ENCODE data around the gene STON1. TPM values are rescaled to one million over a fixed set of nuclear protein-coding genes. Genes with fewer than 3 reads are reported as not detected.

Gene STON1
- total RNA-seq, 1 donor from 2014 or later = 15.7 TPM

- H3K9me3 Mint-ChIP-seq = peaks cover 5% of the 10 kb centered on the region
- peaks cover 28% of the 10 kb centered on the region for H3K4me1 Mint-ChIP-seq (ENCODE audit: unreplicated experiment)
- no peak overlapping the region for H3K4me3 Mint-ChIP-seq
- no peak for TF ChIP-seq CTCF (conservative IDR thresholded peaks at IDR 0.05)
- H3K27me3 Mint-ChIP-seq = peaks cover 10% of the 10 kb centered on the region
- H3K36me3 Mint-ChIP-seq = peaks cover 13% of the 10 kb centered on the region
- H3K27ac Mint-ChIP-seq = no peak overlapping the region
- no peak for DNase-seq (ENCODE audit: extremely low spot score, unreplicated experiment)
Measured at GRCh38 chr2:48587560-48587959, 57.6 kb downstream of the STON1 start.

- DNase-seq (ENCODE audit: extremely low spot score, unreplicated experiment) = no peak
- peaks cover 10% of the 10 kb centered on the region for H3K27me3 Mint-ChIP-seq
- no peak overlapping the region for H3K4me3 Mint-ChIP-seq
- H3K27ac Mint-ChIP-seq = no peak overlapping the region
- H3K4me1 Mint-ChIP-seq (ENCODE audit: unreplicated experiment) = peaks cover 28% of the 10 kb centered on the region
- peaks cover 13% of the 10 kb centered on the region for H3K36me3 Mint-ChIP-seq
- H3K9me3 Mint-ChIP-seq = peaks cover 5% of the 10 kb centered on the region
- no peak for TF ChIP-seq CTCF (conservative IDR thresholded peaks at IDR 0.05)
Measured at GRCh38 chr2:48587961-48588360, 58.0 kb downstream of the STON1 start.

GRCh38 chr2:48588745-48589144 lies 58.8 kb downstream of the STON1 start:
- peaks cover 5% of the 10 kb centered on the region for H3K9me3 Mint-ChIP-seq
- DNase-seq (ENCODE audit: extremely low spot score, unreplicated experiment) = no peak
- H3K27me3 Mint-ChIP-seq = peaks cover 10% of the 10 kb centered on the region
- peak overlapping the region; percentile 35 for H3K4me3 Mint-ChIP-seq
- no peak for TF ChIP-seq CTCF (conservative IDR thresholded peaks at IDR 0.05)
- peaks cover 13% of the 10 kb centered on the region for H3K36me3 Mint-ChIP-seq
- peak overlapping the region; percentile 20 for H3K27ac Mint-ChIP-seq
- H3K4me1 Mint-ChIP-seq (ENCODE audit: unreplicated experiment) = peaks cover 28% of the 10 kb centered on the region

- H3K9me3 Mint-ChIP-seq = peaks cover 5% of the 10 kb centered on the region
- DNase-seq (ENCODE audit: extremely low spot score, unreplicated experiment) = no peak
- H3K4me1 Mint-ChIP-seq (ENCODE audit: unreplicated experiment) = peaks cover 28% of the 10 kb centered on the region
- H3K4me3 Mint-ChIP-seq = peak overlapping the region; percentile 35
- H3K27me3 Mint-ChIP-seq = peaks cover 10% of the 10 kb centered on the region
- TF ChIP-seq CTCF (conservative IDR thresholded peaks at IDR 0.05) = peak; percentile 89
- H3K27ac Mint-ChIP-seq = peak overlapping the region; percentile 20
- H3K36me3 Mint-ChIP-seq = peaks cover 16% of the 10 kb centered on the region
Measured at GRCh38 chr2:48589170-48589767, 59.3 kb downstream of the STON1 start.

GRCh38 chr2:48590017-48590416 lies 60.1 kb downstream of the STON1 start:
- H3K27ac Mint-ChIP-seq = peak overlapping the region; percentile 54
- no peak for DNase-seq (ENCODE audit: extremely low spot score, unreplicated experiment)
- no peak for TF ChIP-seq CTCF (conservative IDR thresholded peaks at IDR 0.05)
- peaks cover 23% of the 10 kb centered on the region for H3K4me1 Mint-ChIP-seq (ENCODE audit: unreplicated experiment)
- H3K27me3 Mint-ChIP-seq = peaks cover 13% of the 10 kb centered on the region
- H3K9me3 Mint-ChIP-seq = peaks cover 5% of the 10 kb centered on the region
- no peak overlapping the region for H3K4me3 Mint-ChIP-seq
- H3K36me3 Mint-ChIP-seq = peaks cover 11% of the 10 kb centered on the region

Data from type B pancreatic cell (in vitro differentiated cells).